OCI-LY7 (cell line): Measurements from ENCODE around the gene ZNF385D. TPM values are rescaled to one million over a fixed set of nuclear protein-coding genes. Genes with fewer than 3 reads are reported as not detected.

ENCODE experiments used
- BruUV-seq: library from RNA; stranded (reverse); fragments of 400-500 nt; replicated peaks from 2 replicates; lab custom pipeline; 2021; lab: Mats Ljungman, UMichigan
- CTCF ChIA-PET: fragments of 300-600 bp; sonication (Branson Sonifier 250); formaldehyde crosslinking; loops from one replicate; lab custom pipeline; 2022; ENCODE audit warnings: antibody characterized with exemption; ENCODE audit not compliant: unreplicated experiment; lab: Charles Lee
- POLR2A ChIA-PET: fragments of 300-600 bp; sonication (Branson Sonifier 250); formaldehyde crosslinking; loops from one replicate; lab custom pipeline; 2022; ENCODE audit warnings: antibody characterized with exemption; lab: Charles Lee
- DNase-seq: peaks from one replicate; pipeline ENCODE4 v3.0.0-alpha.2; 2015; ENCODE audit warnings: low spot score
- H2AFZ ChIP-seq: fragments of 200-600 bp; sonication (generic), shearing (Covaris generic); 2 replicates; pipeline ENCODE4 v1.6.1; 2014; ENCODE audit warnings: mild to moderate bottlenecking, antibody characterized with exemption, low read length, moderate library complexity
- H3K27ac ChIP-seq: fragments of 200-600 bp; sonication (generic); 2 replicates; pipeline ENCODE4 v1.5.1; 2014; ENCODE audit warnings: mixed run types, low read depth, mild to moderate bottlenecking, moderate library complexity, low read length, inconsistent platforms; ENCODE audit not compliant: poor library complexity, severe bottlenecking
- H3K36me3 ChIP-seq: fragments of 200-600 bp; sonication (generic); 2 replicates; pipeline ENCODE4 v1.6.1; 2014; ENCODE audit warnings: mild to moderate bottlenecking, antibody characterized with exemption, low read length, moderate library complexity, mixed read lengths; ENCODE audit not compliant: insufficient read depth
- H3K4me1 ChIP-seq: fragments of 200-600 bp; sonication (generic); 2 replicates; pipeline ENCODE4 v1.5.1; 2014; ENCODE audit warnings: mild to moderate bottlenecking, low read length; ENCODE audit not compliant: insufficient read depth, poor library complexity, severe bottlenecking
- H3K4me2 ChIP-seq: fragments of 200-600 bp; sonication (generic); 2 replicates; pipeline ENCODE4 v1.6.1; 2014; ENCODE audit warnings: mild to moderate bottlenecking, low read length
- H3K4me3 ChIP-seq: fragments of 200-600 bp; sonication (generic); 2 replicates; pipeline ENCODE4 v1.5.1; 2014; ENCODE audit warnings: mild to moderate bottlenecking, low read depth, low read length; ENCODE audit not compliant: poor library complexity, severe bottlenecking
- H3K79me2 ChIP-seq: fragments of 200-600 bp; sonication (generic); 2 replicates; pipeline ENCODE4 v1.6.1; 2016; ENCODE audit warnings: low read depth, mild to moderate bottlenecking, low read length, moderate library complexity, mixed read lengths; ENCODE audit not compliant: insufficient read depth
- H3K9me2 ChIP-seq: fragments of 200-600 bp; sonication (generic); 2 replicates; pipeline ENCODE4 v1.6.1; 2016; ENCODE audit warnings: mild to moderate bottlenecking, low read length, mixed read lengths; ENCODE audit not compliant: insufficient read depth
- H3K9me3 ChIP-seq: fragments of 200-600 bp; sonication (generic); 2 replicates; pipeline ENCODE4 v1.6.1; 2014; ENCODE audit warnings: mild to moderate bottlenecking, mixed run types, low read length, mixed read lengths
- H4K20me1 ChIP-seq: fragments of 200-600 bp; sonication (generic); 2 replicates; pipeline ENCODE4 v1.6.1; 2014; ENCODE audit warnings: mild to moderate bottlenecking, antibody characterized with exemption, low read length, moderate library complexity, mixed read lengths; ENCODE audit not compliant: insufficient read depth
- EZH2phosphoT487 ChIP-seq: fragments of 200-600 bp; sonication (generic); IDR thresholded peaks from 2 replicates; pipeline ENCODE4 v1.6.1; 2018; ENCODE audit warnings: low read depth, borderline replicate concordance, mild to moderate bottlenecking, mixed run types, antibody characterized with exemption, low read length, moderate library complexity, mixed read lengths
- intact Hi-C: fragments of 100-400 bp; cut with micrococcal nuclease; formaldehyde crosslinking; loops from one replicate; pipeline ENCODE4 v1.10.0; 2022; ENCODE audit not compliant: unreplicated experiment
- total RNA-seq, 2 experiments: library from RNA; depleted of rRNA in 1 of 2; stranded (reverse); fragments of >200 nt in 1 of 2; shearing (Covaris generic) in 1 of 2; gene quantifications; 2 replicates each; pipeline ENCODE4 v1.2.3, GENCODE V29; 2014 to 2022
- TF ChIP-seq, protein P1 (sequence below): fragments of 200-600 bp; sonication (generic); conservative IDR thresholded peaks from 2 replicates; pipeline ENCODE4 v1.5.1; 2014; ENCODE audit warnings: mild to moderate bottlenecking, antibody characterized with exemption, low read length, moderate library complexity, mixed read lengths

The ZNF385D gene
- total RNA-seq, 2 experiments from 2014 or later = 0.13 TPM; not detected in 1

DNA sequence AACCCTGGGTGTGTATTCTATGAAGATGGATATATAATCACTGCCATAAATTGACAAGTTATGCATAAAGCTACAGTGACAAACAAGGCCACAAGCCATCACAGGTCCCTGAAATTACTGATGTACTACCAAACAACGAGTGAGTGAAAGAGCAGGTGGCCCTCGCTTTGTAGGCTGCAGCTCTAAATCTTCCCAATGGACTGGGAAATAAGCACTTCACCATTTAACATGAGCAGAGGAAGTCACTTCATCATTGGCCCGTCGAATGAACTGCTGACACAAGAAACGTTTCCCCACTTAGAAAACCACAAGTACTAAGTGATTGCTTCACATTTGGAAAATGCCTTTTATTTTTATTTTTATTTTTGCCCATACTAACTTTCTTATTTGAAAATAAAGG lies 218.0 kb downstream of the ZNF385D start:
- Histone ChIP-seq H3K4me3 (no peak overlapping the region), H3K27ac (no peak overlapping the region), H4K20me1 (no peaks in the 10 kb centered on the region), H3K36me3 (no peaks in the 10 kb centered on the region), H3K4me2 (no peak overlapping the region), H3K9me3 (no peaks in the 10 kb centered on the region), H2AFZ (no peak overlapping the region), H3K79me2 (no peaks in the 10 kb centered on the region), H3K9me2 (no peaks in the 10 kb centered on the region), H3K4me1 (no peaks in the 10 kb centered on the region)
- TF ChIP-seq EZH2phosphoT487 = no peak
- TF ChIP-seq, protein P1, sequence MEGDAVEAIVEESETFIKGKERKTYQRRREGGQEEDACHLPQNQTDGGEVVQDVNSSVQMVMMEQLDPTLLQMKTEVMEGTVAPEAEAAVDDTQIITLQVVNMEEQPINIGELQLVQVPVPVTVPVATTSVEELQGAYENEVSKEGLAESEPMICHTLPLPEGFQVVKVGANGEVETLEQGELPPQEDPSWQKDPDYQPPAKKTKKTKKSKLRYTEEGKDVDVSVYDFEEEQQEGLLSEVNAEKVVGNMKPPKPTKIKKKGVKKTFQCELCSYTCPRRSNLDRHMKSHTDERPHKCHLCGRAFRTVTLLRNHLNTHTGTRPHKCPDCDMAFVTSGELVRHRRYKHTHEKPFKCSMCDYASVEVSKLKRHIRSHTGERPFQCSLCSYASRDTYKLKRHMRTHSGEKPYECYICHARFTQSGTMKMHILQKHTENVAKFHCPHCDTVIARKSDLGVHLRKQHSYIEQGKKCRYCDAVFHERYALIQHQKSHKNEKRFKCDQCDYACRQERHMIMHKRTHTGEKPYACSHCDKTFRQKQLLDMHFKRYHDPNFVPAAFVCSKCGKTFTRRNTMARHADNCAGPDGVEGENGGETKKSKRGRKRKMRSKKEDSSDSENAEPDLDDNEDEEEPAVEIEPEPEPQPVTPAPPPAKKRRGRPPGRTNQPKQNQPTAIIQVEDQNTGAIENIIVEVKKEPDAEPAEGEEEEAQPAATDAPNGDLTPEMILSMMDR = no peak
- no peak for DNase-seq
- intact Hi-C loops = no loop called here
- POLR2A ChIA-PET = no interaction called here
- CTCF ChIA-PET = no interaction called here
- BruUV-seq = no TSS peak

- intact Hi-C loops = no loop called here
- Histone ChIP-seq H3K9me3 (no peaks in the 10 kb centered on the region), H3K79me2 (no peaks in the 10 kb centered on the region), H3K36me3 (no peaks in the 10 kb centered on the region), H3K27ac (no peak overlapping the region), H3K9me2 (no peaks in the 10 kb centered on the region), H2AFZ (no peak overlapping the region), H4K20me1 (no peaks in the 10 kb centered on the region), H3K4me2 (no peak overlapping the region), H3K4me1 (no peaks in the 10 kb centered on the region), H3K4me3 (no peak overlapping the region)
- ChIA-PET POLR2A (interaction anchor here (0.6 to 1.1 kb wide), 2 partner anchors 9 to 26 kb away, joined by 3 to 4 read pairs; no protein-coding TSS in a partner anchor), CTCF (no interaction called here)
- DNase-seq = no peak
- no TSS peak for BruUV-seq
- TF ChIP-seq, protein P1 = no peak
- TF ChIP-seq EZH2phosphoT487 = no peak
Measured at GRCh38 chr3:21531909-21532308, 219.1 kb downstream of the ZNF385D start.

DNA sequence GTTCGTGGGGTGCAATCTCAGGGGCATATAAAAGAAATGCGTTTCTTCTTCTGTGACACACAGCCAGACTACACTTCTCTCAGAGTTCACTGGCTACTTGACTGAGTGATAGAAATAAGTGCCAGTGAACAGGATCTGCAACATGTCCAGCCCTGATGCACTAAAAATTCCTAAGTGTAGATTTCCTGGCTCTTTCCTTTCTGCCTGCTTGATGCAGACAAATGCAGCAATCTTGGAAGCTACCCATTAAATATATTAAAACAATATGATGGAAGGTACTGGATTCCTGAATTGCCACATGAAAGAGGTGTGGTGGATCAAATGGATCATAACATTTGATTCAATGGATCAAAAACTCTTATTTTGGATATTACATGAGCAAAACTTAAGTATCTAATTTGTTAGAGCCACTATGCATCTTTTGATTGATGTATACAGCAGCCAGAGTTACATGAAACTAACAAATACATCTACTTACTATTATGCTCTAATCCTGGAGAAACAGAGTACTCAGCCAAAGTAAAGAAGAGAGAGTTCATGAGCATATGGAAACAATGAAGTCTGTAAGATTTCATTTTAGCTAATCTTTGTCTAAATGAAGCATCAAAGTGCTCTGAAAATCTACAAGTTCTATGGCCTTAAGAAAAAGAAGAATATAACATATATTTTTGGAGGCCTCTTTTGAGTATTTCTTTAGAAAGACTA lies 222.6 kb downstream of the ZNF385D start:
- Histone ChIP-seq H4K20me1 (no peaks in the 10 kb centered on the region), H3K4me3 (no peak overlapping the region), H3K79me2 (no peaks in the 10 kb centered on the region), H3K4me1 (no peaks in the 10 kb centered on the region), H3K27ac (no peak overlapping the region), H2AFZ (no peak overlapping the region), H3K36me3 (no peaks in the 10 kb centered on the region), H3K4me2 (no peak overlapping the region), H3K9me2 (no peaks in the 10 kb centered on the region), H3K9me3 (no peaks in the 10 kb centered on the region)
- intact Hi-C loops = no loop called here
- no peak for DNase-seq
- no TSS peak for BruUV-seq
- TF ChIP-seq EZH2phosphoT487 = no peak
- TF ChIP-seq, protein P1 = no peak
- ChIA-PET POLR2A (interaction anchor here (0.6 kb wide), 1 partner anchor 291 kb away, joined by 5 read pairs; no protein-coding TSS in a partner anchor), CTCF (no interaction called here)
